Astrocyte (in vitro differentiated cells and primary cell): ENCODE data around the gene QRFP. TPM values are rescaled to one million over a fixed set of nuclear protein-coding genes. Genes with fewer than 3 reads are reported as not detected.

Source experiments
- DNase-seq: peaks from one replicate; pipeline ENCODE4 v3.0.0-alpha.2; 2010; ENCODE audit warnings: low read depth
- FAIRE-seq: peaks from 2 replicates; lab custom pipeline; 2011; peaks lifted over from hg19 to GRCh38; lab: Jason Lieb, UNC
- H2AFZ ChIP-seq: 2 replicates; pipeline ENCODE4 v1.6.0; 2012; ENCODE audit warnings: low read depth, low read length, inconsistent platforms
- H3K27ac ChIP-seq: 2 replicates; pipeline ENCODE4 v1.5.1; 2011; ENCODE audit warnings: low read depth, low read length, inconsistent platforms
- H3K27me3 ChIP-seq: 2 replicates; pipeline ENCODE4 v1.6.0; 2011; ENCODE audit warnings: low read length, inconsistent platforms; ENCODE audit not compliant: insufficient read depth
- H3K36me3 ChIP-seq: 2 replicates; pipeline ENCODE4 v1.5.1; 2011; ENCODE audit warnings: low read length, inconsistent platforms; ENCODE audit not compliant: insufficient read depth
- H3K4me1 ChIP-seq: 2 replicates; pipeline ENCODE4 v1.5.1; 2011; ENCODE audit warnings: low read length, inconsistent platforms; ENCODE audit not compliant: insufficient read depth
- H3K4me2 ChIP-seq: 2 replicates; pipeline ENCODE4 v1.6.0; 2012; ENCODE audit warnings: low read length, inconsistent platforms
- H3K4me3 ChIP-seq: 2 replicates; pipeline ENCODE4 v1.5.1; 2011; ENCODE audit warnings: low read depth, mild to moderate bottlenecking, low read length, inconsistent platforms; ENCODE audit not compliant: insufficient read depth
- H3K79me2 ChIP-seq: 2 replicates; pipeline ENCODE4 v1.6.0; 2012; ENCODE audit warnings: mild to moderate bottlenecking, low read length, inconsistent platforms; ENCODE audit not compliant: insufficient read depth
- H3K9ac ChIP-seq: 2 replicates; pipeline ENCODE4 v1.6.0; 2012; ENCODE audit warnings: mild to moderate bottlenecking, low read length, inconsistent platforms
- H3K9me3 ChIP-seq: 2 replicates; pipeline ENCODE4 v1.5.1; 2012; ENCODE audit warnings: low read depth, mild to moderate bottlenecking, low read length, inconsistent platforms; ENCODE audit not compliant: insufficient read depth
- H4K20me1 ChIP-seq: 2 replicates; pipeline ENCODE4 v1.6.0; 2012; ENCODE audit warnings: low read length, inconsistent platforms; ENCODE audit not compliant: insufficient read depth
- H3K27ac Mint-ChIP-seq: one replicate; pipeline ENCODE4 v1.8.0; 2021; ENCODE audit warnings: mild to moderate bottlenecking, mixed read lengths; ENCODE audit not compliant: unreplicated experiment
- H3K27me3 Mint-ChIP-seq: one replicate; pipeline ENCODE4 v1.8.0; 2021; ENCODE audit warnings: low read depth, mixed read lengths; ENCODE audit not compliant: unreplicated experiment
- H3K36me3 Mint-ChIP-seq: one replicate; pipeline ENCODE4 v1.8.0; 2021; ENCODE audit warnings: low read depth, mixed read lengths; ENCODE audit not compliant: unreplicated experiment
- H3K4me1 Mint-ChIP-seq: one replicate; pipeline ENCODE4 v1.8.0; 2021; ENCODE audit warnings: low read depth, mixed read lengths; ENCODE audit not compliant: unreplicated experiment
- H3K4me3 Mint-ChIP-seq: one replicate; pipeline ENCODE4 v1.8.0; 2021; ENCODE audit warnings: mild to moderate bottlenecking, moderate library complexity, mixed read lengths; ENCODE audit not compliant: unreplicated experiment
- H3K9me3 Mint-ChIP-seq: one replicate; pipeline ENCODE4 v1.8.0; 2021; ENCODE audit warnings: mild to moderate bottlenecking, mixed read lengths; ENCODE audit not compliant: unreplicated experiment
- EZH2 ChIP-seq: IDR thresholded peaks from 2 replicates; pipeline ENCODE4 v1.6.1; 2012; ENCODE audit warnings: mild to moderate bottlenecking, low read length, inconsistent platforms; ENCODE audit not compliant: insufficient read depth
- total RNA-seq: library from RNA; stranded (reverse); gene quantifications from 2 replicates; pipeline ENCODE4 v1.2.1, GENCODE V29; 2021
- TF ChIP-seq, protein P1 (sequence below): IDR thresholded peaks from 2 replicates; pipeline ENCODE4 v1.5.1; 2011; ENCODE audit warnings: low read depth, mild to moderate bottlenecking, inconsistent platforms, low read length, moderate library complexity; ENCODE audit not compliant: insufficient read depth

QRFP gene
- total RNA-seq, 1 donor from 2014 or later: not detected

DNA sequence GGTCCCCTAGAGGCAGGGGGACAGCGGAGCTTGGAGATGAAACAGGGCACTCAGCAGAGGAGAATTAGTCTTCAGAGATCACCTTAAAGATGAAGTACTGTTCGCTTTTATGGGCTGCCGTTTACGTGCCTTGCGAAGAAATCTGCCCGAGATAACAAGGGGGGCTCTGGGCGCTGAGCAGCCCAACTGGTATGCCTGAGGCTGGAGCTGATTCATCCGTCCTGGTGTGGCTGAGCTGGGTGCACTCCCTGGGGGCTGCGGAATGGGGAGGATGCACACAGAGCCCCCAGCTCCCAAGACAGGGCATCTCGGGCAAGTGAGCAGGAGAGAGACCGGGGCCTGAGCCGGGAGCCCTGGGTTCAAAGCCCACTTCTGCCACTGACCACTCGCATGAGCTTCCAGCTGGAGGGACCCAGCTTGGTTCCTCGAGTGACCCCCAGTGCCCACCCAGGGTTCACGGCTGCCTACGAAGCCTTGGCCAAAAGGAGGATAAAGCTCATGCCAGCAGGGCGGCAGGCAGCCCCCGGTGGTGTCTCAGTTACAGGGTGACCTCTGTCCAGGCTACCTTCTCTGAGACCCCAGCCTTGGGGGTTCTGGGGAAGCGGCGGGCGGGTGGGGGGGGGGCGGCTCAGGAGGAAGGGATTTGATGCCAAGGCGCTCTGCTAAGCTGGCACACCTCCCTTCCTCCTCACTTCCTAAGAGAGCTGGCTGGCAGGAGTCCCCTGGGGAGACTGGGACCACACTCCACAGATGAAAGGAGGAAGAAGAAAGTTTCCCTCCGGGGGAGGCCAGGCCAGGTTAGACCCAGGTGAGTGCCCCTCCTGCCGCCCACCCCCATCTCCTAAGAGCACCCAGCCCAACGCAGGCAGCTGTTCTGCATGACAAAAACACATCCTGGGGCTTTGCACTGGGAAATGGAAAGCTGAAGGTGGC, 36.8 kb upstream of the QRFP start:
- H4K20me1 ChIP-seq: no peaks in the 10 kb centered on the region
- TF ChIP-seq, protein P1, sequence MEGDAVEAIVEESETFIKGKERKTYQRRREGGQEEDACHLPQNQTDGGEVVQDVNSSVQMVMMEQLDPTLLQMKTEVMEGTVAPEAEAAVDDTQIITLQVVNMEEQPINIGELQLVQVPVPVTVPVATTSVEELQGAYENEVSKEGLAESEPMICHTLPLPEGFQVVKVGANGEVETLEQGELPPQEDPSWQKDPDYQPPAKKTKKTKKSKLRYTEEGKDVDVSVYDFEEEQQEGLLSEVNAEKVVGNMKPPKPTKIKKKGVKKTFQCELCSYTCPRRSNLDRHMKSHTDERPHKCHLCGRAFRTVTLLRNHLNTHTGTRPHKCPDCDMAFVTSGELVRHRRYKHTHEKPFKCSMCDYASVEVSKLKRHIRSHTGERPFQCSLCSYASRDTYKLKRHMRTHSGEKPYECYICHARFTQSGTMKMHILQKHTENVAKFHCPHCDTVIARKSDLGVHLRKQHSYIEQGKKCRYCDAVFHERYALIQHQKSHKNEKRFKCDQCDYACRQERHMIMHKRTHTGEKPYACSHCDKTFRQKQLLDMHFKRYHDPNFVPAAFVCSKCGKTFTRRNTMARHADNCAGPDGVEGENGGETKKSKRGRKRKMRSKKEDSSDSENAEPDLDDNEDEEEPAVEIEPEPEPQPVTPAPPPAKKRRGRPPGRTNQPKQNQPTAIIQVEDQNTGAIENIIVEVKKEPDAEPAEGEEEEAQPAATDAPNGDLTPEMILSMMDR: no peak
- TF ChIP-seq EZH2: no peak
- Mint-ChIP-seq H3K4me3 (no peak overlapping the region), H3K27me3 (peaks cover 38% of the 10 kb centered on the region), H3K4me1 (peaks cover 7% of the 10 kb centered on the region), H3K9me3 (no peaks in the 10 kb centered on the region), H3K27ac (no peak overlapping the region), H3K36me3 (no peaks in the 10 kb centered on the region)
- DNase-seq: peak; percentile 71
- no peaks in the 10 kb centered on the region for H3K79me2 ChIP-seq
- H3K9me3 ChIP-seq: no peaks in the 10 kb centered on the region
- no peaks in the 10 kb centered on the region for H3K27me3 ChIP-seq
- H3K4me1 ChIP-seq: peaks cover 54% of the 10 kb centered on the region
- FAIRE-seq: no peak
- peak overlapping the region; percentile 75 for H3K4me2 ChIP-seq
- no peaks in the 10 kb centered on the region for H3K36me3 ChIP-seq
- peak overlapping the region; percentile 43 for H3K9ac ChIP-seq
- H2AFZ ChIP-seq: peak overlapping the region; percentile 32
- peak overlapping the region; percentile 29 for H3K4me3 ChIP-seq
- peak overlapping the region; percentile 16 for H3K27ac ChIP-seq

DNA sequence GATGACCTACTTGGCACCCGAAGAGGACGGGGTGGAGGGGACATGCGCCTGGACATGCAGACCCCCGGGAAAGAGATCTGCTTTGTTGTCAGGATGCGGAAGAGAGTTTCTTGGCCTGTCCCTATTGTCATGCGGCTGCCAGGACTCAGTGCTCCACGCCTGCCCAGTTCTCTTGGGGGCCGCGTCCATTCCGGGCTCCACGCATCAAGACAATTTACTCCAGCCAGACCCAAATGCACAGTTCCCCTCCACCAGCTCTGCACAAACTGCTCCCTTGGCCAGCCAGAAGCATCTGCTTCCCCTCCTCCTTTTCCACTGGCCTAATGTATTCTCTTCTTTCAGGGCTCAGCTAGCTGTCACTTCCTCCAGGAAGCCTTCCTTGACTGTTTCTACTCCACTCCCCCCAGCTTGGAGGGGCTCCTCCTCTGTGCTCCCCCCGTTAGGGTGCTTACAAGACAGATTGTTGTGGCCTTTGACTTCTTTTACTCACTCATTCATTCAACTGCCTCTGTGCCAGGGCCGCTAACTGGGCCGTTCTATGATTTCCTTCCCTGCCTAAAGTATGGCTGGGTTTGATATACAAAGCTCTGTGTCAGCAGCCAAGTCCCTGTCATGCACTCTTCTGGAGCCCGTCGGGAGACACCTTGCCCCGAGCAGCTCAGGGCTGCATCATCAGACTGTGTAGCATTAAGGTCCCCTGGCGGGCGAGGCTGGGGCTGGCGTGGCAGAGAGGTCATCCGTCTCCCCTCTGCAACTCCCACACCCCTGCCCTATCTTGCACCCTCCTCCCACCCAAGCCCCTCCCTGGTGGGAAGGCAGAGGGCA, 35.9 kb upstream of the QRFP start:
- no peaks in the 10 kb centered on the region for H3K36me3 ChIP-seq
- peak overlapping the region; percentile 75 for H3K4me2 ChIP-seq
- no peaks in the 10 kb centered on the region for H3K79me2 ChIP-seq
- H3K27ac Mint-ChIP-seq: no peak overlapping the region
- peaks cover 14% of the 10 kb centered on the region for H3K4me1 Mint-ChIP-seq
- no peaks in the 10 kb centered on the region for H3K9me3 Mint-ChIP-seq
- H4K20me1 ChIP-seq: no peaks in the 10 kb centered on the region
- peaks cover 55% of the 10 kb centered on the region for H3K4me1 ChIP-seq
- peak overlapping the region; percentile 16 for H3K27ac ChIP-seq
- DNase-seq: no peak
- peak overlapping the region; percentile 32 for H2AFZ ChIP-seq
- H3K9ac ChIP-seq: peak overlapping the region; percentile 43
- TF ChIP-seq EZH2: no peak
- TF ChIP-seq, protein P1: no peak
- no peaks in the 10 kb centered on the region for H3K9me3 ChIP-seq
- H3K36me3 Mint-ChIP-seq: no peaks in the 10 kb centered on the region
- no peak for FAIRE-seq
- no peaks in the 10 kb centered on the region for H3K27me3 ChIP-seq
- H3K27me3 Mint-ChIP-seq: peaks cover 34% of the 10 kb centered on the region
- H3K4me3 Mint-ChIP-seq: no peak overlapping the region
- H3K4me3 ChIP-seq: peak overlapping the region; percentile 29
